CD4-positive, alpha-beta T cell treated with Interleukin-21 for 1 hour (primary cell): Measurements from ENCODE around the gene TRIOBP.
A peak's percentile ranks its signal among the peaks of the same experiment; 100 is the strongest.

Source experiments
- DNase-seq: peaks from one replicate; pipeline ENCODE4 v3.0.0-alpha.2; 2020

TRIOBP gene

GRCh38 chr22:37731804-37732471 lies 35.1 kb downstream of the TRIOBP start:
- no peak for DNase-seq

- DNase-seq: no peak
Measured at GRCh38 chr22:37732699-37733607, 36.1 kb downstream of the TRIOBP start.

GRCh38 chr22:37733625-37734401 lies 37.0 kb downstream of the TRIOBP start:
- DNase-seq: no peak

GRCh38 chr22:37734402-37734700 lies 37.5 kb downstream of the TRIOBP start:
- DNase-seq: no peak

- no peak for DNase-seq
Measured at GRCh38 chr22:37734964-37735451, 38.2 kb downstream of the TRIOBP start.

GRCh38 chr22:37739035-37739434 lies 42.2 kb downstream of the TRIOBP start:
- no peak for DNase-seq

- peak; percentile 22 for DNase-seq
Measured at GRCh38 chr22:37739611-37740049, 42.8 kb downstream of the TRIOBP start.

GRCh38 chr22:37740455-37741311 lies 43.8 kb downstream of the TRIOBP start:
- DNase-seq: no peak

- DNase-seq: no peak
Measured at GRCh38 chr22:37741312-37741795, 44.5 kb downstream of the TRIOBP start.

- no peak for DNase-seq
Measured at GRCh38 chr22:37742376-37743171, 45.7 kb downstream of the TRIOBP start.

- no peak for DNase-seq
Measured at GRCh38 chr22:37744589-37744988, 47.7 kb downstream of the TRIOBP start.

- DNase-seq: peak; percentile 87
Measured at GRCh38 chr22:37745548-37746365, 48.9 kb downstream of the TRIOBP start.

GRCh38 chr22:37746366-37747079 lies 49.7 kb downstream of the TRIOBP start:
- no peak for DNase-seq

GRCh38 chr22:37747080-37747714 lies 50.3 kb downstream of the TRIOBP start:
- no peak for DNase-seq

- no peak for DNase-seq
Measured at GRCh38 chr22:37747715-37748100, 50.9 kb downstream of the TRIOBP start.

GRCh38 chr22:37748659-37749058 lies 51.8 kb downstream of the TRIOBP start:
- DNase-seq: no peak

- no peak for DNase-seq
Measured at GRCh38 chr22:37749226-37749625, 52.4 kb downstream of the TRIOBP start.

- DNase-seq: no peak
Measured at GRCh38 chr22:37749831-37750595, 53.2 kb downstream of the TRIOBP start.
